GM19463 (cell line): ENCODE measurements around the gene WNT10A.
"Not testable (repeated sequence)": the region's sequence is repeated elsewhere in the genome, so short reads cannot be mapped to it uniquely, and the experiment has no call there.

Experiments
- ATAC-seq: cut with Tn5 transposase; IDR thresholded peaks from one replicate; pipeline ENCODE4 v1.9.1; 2021; ENCODE audit warnings: mild to moderate bottlenecking, moderate library complexity; ENCODE audit not compliant: unreplicated experiment

Gene WNT10A

GRCh38 chr2:218927876-218928275, 47.2 kb downstream of the WNT10A start:
- ATAC-seq = no peak

- not testable (repeated sequence) for ATAC-seq
Observed at GRCh38 chr2:218930488-218930887, 49.8 kb downstream of the WNT10A start.

GRCh38 chr2:218931751-218932150, 51.1 kb downstream of the WNT10A start:
- ATAC-seq = not testable (repeated sequence)
